PC-3 (cell line): ENCODE data around the gene NUDCD2.

Experiments used
- EZH2 ChIP-seq: fragments of 300-600 bp; sonication (generic); IDR thresholded peaks from one replicate; pipeline ENCODE4 v1.6.1; 2017; ENCODE audit warnings: antibody characterized with exemption, mild to moderate bottlenecking, low read length; ENCODE audit not compliant: unreplicated experiment
- TF ChIP-seq, protein P1 (sequence below): fragments of 300-600 bp; sonication (generic); conservative IDR thresholded peaks from 2 replicates; pipeline ENCODE4 v1.5.1; 2017; ENCODE audit warnings: antibody characterized with exemption, low read depth, mild to moderate bottlenecking, low read length

DNA sequence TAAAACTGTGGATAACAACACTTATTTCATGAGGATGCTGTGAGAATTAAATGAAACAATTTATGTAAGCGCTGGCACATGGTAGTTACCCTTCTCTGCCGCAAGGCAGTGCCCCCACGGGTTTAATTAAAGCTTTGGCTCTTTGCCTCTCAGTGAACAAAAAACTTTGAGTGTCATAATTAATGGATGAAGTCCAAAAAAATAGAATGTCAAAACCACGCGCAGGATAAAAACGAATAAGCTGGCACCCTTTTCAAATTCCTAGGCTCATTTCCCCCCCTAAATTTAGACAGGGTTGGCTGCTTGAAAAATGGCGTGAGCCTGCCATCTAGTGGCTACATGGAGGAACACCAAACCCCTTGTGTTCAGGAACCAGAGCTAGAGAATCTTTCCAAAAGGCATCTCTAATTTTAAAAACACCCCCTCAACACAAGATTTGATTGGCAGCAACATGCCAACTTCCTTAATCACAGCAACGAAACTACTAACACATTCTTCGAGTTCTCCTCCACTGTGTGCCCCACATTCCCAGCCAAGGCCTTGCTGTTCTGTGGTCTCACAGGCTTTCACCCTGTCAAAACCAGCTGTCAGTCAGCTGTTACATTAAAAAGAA lies 51.5 kb downstream of the NUDCD2 start:
- TF ChIP-seq, protein P1, sequence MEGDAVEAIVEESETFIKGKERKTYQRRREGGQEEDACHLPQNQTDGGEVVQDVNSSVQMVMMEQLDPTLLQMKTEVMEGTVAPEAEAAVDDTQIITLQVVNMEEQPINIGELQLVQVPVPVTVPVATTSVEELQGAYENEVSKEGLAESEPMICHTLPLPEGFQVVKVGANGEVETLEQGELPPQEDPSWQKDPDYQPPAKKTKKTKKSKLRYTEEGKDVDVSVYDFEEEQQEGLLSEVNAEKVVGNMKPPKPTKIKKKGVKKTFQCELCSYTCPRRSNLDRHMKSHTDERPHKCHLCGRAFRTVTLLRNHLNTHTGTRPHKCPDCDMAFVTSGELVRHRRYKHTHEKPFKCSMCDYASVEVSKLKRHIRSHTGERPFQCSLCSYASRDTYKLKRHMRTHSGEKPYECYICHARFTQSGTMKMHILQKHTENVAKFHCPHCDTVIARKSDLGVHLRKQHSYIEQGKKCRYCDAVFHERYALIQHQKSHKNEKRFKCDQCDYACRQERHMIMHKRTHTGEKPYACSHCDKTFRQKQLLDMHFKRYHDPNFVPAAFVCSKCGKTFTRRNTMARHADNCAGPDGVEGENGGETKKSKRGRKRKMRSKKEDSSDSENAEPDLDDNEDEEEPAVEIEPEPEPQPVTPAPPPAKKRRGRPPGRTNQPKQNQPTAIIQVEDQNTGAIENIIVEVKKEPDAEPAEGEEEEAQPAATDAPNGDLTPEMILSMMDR = peak; percentile 98
- no peak for TF ChIP-seq EZH2
